GM21576 (cell line): ENCODE results near the gene CCDC27.
"Not testable (repeated sequence)": the region's sequence is repeated elsewhere in the genome, so short reads cannot be mapped to it uniquely, and the experiment has no call there.

Experiments
- ATAC-seq: cut with Tn5 transposase; IDR thresholded peaks from one replicate; pipeline ENCODE4 v1.9.1; 2021; ENCODE audit warnings: mild to moderate bottlenecking, moderate library complexity; ENCODE audit not compliant: unreplicated experiment

CCDC27 gene

GRCh38 chr1:3735027-3735681 is 17.1 kb upstream of the CCDC27 start:
- no peak for ATAC-seq

- ATAC-seq: no peak
These were observed 16.6 kb upstream of the CCDC27 start for GRCh38 chr1:3735688-3736087.

DNA sequence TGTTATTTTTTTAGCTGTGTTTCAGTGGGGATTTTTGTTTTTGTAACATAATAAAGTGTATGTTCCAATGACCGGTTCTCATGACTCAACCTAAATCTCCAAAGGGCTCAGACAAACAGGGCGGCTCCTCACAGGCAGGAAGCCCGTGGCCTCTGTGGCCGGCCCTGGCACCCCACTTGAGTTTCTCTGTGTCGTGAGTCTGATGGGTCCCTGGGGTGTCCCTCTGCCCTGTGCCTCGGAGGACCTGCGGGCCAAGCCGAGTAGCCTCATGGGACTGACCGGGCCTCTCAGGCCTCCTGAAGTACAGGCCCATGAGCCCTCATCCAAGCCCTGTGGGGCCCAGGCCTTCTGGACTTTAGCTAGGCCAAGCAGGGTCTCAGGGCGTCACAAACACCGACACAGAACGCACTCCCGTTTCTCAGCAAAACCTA is 16.1 kb upstream of the CCDC27 start:
- no peak for ATAC-seq

- no peak for ATAC-seq
These were observed 15.5 kb upstream of the CCDC27 start for GRCh38 chr1:3736708-3737107.

- no peak for ATAC-seq
These were observed 13.3 kb upstream of the CCDC27 start for GRCh38 chr1:3738943-3739342.

- ATAC-seq: no peak
These were observed 12.2 kb upstream of the CCDC27 start for GRCh38 chr1:3740042-3740441.

DNA sequence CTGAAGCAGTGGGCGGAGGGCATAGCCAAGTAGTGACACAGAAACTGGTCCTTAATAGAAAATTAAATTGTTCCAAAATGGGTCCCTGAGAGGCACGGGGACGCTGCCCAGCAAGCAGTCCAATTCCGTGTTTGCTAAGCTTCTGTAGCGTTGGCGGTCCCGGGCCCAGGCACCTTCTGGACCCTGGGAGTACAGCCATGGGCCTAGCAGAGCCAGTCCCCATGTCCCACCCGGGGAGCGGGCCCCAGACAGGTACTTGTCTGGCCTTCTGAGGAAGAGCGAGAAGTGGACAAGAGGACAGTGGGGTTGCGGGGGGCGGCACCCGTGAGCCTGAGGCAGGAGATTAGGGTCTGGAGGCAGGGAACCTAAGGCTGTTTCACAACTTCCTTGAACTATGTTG is 11.5 kb upstream of the CCDC27 start:
- no peak for ATAC-seq

DNA sequence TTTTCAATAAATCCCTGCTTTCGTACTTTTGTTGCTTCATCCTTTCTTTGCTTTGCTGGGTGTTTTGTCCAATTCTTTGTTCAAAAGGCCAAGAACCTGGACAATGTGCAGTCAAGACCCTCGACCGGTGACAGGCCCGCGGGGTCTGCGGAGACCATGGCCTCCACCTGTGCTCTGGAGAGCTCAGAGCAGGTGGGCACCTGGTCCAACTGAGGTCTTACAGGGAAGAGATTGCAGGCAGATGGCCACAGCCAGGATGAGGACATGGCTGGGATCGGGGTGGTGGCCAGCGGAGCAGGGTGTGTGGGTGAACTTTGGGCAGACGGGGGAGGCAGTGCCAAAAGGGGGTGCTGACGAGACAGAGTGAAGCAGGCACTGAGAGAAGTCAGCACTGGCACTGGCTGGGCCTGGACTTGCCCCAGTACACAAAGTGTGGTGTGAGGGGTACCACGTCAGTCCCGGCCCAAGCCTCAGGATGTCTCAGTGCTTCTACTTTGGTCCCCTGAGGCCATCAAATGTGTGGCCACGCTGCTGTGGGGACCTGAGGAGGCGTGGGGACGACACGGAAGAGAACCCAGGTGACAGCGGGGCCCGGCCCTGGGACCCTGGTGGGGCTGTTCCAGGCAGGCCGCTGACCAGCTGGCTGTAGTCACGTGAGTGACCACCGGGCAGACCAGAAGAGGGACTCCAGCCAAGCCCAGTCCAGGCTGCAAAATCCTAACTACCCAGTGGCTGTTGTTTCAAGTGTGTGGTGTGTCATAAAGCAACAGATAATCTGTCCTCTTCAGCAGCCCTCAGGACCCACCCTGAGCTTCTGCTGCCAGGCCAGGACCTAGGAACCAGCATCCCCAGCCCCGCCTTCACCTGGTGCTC is 10.4 kb upstream of the CCDC27 start:
- no peak for ATAC-seq

DNA sequence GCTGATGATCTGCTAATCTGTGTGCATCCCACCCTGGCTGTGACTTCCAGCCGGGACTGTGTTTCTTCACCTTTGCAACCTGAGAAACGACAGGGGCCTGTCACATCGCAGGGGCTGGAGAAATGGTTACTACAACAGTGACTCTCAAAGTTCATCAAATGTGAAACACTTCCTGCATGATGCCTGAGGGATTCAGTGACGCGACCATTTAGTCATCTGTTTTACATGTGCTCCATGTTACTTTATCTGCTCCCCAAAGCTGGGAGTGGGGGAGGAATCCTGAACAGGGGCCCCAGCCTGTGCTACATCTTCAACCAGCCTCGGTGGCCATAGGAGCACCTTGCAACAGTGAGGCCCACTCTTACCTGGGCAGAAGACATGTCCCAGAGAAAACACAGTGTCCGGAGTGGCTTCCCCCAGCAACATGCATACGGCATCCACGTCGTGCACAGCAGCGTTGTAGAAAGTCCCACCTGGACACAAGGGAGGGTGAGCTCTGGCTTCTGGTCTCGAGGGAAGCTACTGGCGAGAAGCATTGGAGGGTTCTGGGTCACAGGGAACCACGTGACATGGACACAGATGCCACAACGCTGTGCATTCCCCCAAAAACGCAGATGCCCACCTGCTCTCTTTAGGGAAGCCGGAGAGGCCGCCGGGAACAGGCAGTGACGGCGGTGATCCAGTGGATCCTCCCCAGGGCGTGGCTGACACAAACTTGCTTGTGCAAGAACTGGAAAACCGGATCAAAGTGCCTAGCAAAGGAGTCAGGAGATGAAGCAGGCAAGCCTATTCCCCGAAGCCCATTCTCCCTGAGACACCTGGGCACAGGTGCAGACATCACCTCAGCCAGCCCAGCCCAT is 9.6 kb upstream of the CCDC27 start:
- ATAC-seq: no peak

- no peak for ATAC-seq
These were observed 8.8 kb upstream of the CCDC27 start for GRCh38 chr1:3743421-3743820.

DNA sequence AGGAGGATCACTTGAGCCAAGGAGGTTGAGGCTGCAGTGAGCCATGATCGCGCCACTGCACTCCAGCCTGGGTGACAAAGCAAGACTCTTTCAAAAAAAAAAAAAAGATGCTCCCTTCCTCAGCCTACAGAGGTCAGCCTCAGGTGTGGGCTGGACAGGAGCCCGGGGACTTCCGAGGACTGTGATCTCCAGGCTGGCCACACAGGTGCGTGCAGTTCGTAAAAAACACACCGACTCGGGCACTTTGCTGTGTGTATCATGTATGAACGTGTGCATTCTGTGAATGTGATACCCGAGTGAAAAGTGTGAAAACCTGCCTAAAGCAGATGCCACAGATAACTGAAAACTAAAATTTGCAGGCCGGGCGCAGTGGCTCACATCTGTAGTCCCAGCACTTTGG is 8.4 kb upstream of the CCDC27 start:
- no peak for ATAC-seq

DNA sequence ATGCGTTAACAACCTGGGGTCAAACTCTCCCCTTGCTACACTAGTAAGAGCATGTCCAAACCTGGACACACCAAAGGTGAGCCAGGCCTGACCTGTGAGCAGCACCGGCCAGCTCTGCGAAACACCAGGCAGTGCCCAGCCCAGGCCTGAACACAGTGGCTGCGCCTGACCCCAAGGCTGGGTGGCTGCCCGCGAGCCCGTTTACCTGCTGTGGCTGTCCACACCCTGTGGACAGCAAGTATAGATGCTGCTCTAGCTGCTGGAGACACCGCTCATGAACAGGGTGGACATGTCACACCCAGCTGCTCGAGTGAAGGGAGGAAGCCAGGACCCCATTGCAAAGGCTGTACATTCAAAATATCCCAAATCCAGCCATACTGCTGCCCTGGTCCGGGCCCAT is 7.6 kb upstream of the CCDC27 start:
- ATAC-seq: no peak

DNA sequence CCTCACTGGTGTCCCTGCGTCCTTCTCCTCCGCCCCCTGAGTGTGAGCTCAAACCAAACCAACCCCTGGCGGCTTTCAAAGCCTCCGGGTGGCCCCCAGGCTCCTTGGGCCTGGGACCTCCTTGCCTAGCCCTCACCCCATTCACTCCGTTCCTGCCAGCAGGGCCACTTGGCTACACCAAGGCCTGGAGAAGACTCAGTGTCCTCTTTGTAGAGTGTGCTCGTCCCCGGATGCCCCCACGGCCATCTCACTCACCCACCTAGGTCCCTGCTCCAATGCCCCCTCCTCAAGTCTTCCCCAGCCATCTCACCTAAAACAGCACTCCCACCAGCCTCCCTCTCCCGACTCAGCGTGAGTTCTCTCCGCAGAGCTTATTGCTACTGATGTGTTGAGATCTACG is 7.2 kb upstream of the CCDC27 start:
- no peak for ATAC-seq

DNA sequence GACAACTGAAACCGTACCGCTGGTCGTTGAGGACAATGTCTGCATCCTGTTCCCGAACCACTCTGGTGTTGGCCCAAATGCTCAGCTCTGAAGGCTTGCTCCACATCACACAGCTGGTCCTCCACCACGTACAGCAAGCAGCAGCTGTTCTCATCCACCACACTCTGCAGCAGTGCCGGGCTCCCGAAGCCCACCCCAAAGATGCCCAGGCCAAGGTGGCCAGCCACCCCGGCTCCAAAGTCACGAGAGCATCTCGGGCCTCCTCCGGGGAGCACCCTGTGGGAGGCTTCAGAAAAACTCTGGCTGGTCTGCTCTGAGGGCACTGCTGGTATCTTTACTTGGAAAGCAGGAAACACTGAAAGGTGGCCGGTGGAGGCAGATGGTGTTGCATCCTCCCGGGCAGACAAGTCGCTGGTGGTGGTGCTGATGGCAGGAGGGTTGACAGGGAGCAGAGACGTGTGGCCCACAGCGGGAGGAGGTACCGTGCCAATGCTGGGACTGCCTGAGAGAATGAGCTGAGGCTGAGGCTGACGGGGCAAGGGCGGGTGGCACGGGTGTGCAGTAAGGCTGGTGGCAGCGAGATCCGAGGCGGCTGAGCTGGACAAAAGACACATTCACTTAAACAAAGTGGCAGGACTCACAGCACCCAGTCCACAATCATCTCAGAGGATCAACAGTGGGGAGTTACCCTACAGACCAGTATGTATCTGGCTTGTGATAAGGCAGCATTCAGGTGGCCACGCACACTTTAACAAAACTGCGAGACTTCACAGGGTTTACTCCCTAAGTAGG is 6.5 kb upstream of the CCDC27 start:
- no peak for ATAC-seq

DNA sequence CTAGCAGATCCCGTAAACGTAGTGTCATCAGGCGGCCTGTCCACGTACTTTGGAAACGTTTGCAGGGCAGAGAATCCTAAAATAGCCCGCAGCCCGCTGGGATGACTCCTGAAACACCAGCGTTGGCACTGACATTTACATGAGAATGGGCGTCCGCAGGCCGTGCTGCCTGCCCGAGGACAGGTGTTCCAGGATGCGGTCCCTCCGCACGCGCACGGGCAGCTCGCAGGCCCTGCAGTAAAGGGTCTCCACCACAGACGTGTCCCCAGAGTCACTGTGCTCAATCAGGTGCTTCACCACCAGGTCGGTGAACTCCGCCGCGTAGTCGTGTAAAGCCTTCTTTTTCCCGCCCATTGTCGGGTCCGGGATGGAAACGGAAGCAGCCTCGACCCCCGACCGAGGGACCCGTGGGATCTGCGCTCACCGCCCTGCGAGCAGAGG is 5.8 kb upstream of the CCDC27 start:
- ATAC-seq: no peak

GRCh38 chr1:3746830-3747521 is 5.3 kb upstream of the CCDC27 start:
- peak; percentile 72 for ATAC-seq

GRCh38 chr1:3747522-3747848 is 4.8 kb upstream of the CCDC27 start:
- ATAC-seq: no peak

- ATAC-seq: no peak
These were observed 4.3 kb upstream of the CCDC27 start for GRCh38 chr1:3747903-3748302.

DNA sequence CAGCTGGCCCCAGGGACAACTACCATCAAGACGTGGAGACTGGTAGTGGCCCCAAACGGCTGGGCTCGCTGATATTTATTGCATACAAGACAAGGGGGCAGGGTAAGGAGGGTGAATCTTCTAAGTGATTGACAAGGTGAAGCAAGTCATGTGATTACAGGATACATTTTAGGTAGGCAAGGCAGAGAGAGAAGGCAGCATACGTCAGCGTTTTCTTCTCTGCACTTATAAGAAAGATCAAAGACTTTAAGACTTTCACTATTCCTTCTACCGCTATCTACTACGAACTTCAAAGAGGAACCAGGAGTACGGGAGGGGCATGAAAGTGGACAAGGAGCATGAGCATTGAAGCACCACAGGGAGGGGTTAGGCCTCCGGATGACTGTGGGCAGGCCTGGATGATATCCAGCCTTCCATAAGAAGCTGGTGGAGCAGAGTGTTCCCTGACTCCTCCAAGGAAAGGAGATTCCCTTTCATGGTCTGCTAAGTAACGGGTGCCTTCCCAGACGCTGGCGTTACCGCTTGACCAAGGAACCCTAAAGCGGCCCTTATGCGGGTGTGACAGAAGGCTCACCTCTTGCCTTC is 3.8 kb upstream of the CCDC27 start:
- not testable (repeated sequence) for ATAC-seq

GRCh38 chr1:3749512-3749911 is 2.7 kb upstream of the CCDC27 start:
- no peak for ATAC-seq
